Cardiac muscle cell (in vitro differentiated cells and primary cell): ENCODE results near the gene PPP1R12C. TPM values are rescaled to one million over a fixed set of nuclear protein-coding genes. Genes with fewer than 3 reads are reported as not detected.
"Not testable (repeated sequence)": the region's sequence is repeated elsewhere in the genome, so short reads cannot be mapped to it uniquely, and the experiment has no call there.

Experiments
- DNase-seq, 2 donors: peaks; one replicate each; pipeline versions ENCODE4 v3.0.0 to v3.0.0-alpha.2; 2010 to 2017; ENCODE audit warnings: low read depth in 1 of 2, low spot score in 1 of 2
- H3K27ac ChIP-seq: fragments of 200-600 bp; sonication (generic); 2 replicates; pipeline ENCODE4 v1.5.1; 2016
- H3K27me3 ChIP-seq: fragments of 200-600 bp; sonication (generic); 2 replicates; pipeline ENCODE4 v1.6.0; 2016; ENCODE audit warnings: control low read depth
- H3K36me3 ChIP-seq: fragments of 200-600 bp; sonication (generic); 2 replicates; pipeline ENCODE4 v1.5.1; 2016; ENCODE audit warnings: control low read depth
- H3K4me1 ChIP-seq: fragments of 200-600 bp; sonication (generic); 2 replicates; pipeline ENCODE4 v1.8.1; 2017; ENCODE audit warnings: low read depth, mild to moderate bottlenecking, mixed run types
- H3K4me3 ChIP-seq: fragments of 200-600 bp; sonication (generic); 2 replicates; pipeline ENCODE4 v1.5.1; 2016; ENCODE audit warnings: mild to moderate bottlenecking
- H3K9me3 ChIP-seq: fragments of 200-600 bp; sonication (generic); 2 replicates; pipeline ENCODE4 v1.5.1; 2017; ENCODE audit warnings: low read depth, mild to moderate bottlenecking, control low read depth
- CTCF ChIP-seq: IDR thresholded peaks from 2 replicates; pipeline ENCODE4 v1.5.1; 2012; ENCODE audit warnings: low read depth, mild to moderate bottlenecking, low read length
- polyA plus RNA-seq: library from polyadenylated mRNA; unstranded; fragments of >200 nt; fragmentation: Nextera tagmentation; extraction: Ambion mirVana; gene quantifications from 2 replicates; pipeline ENCODE4 v1.2.1, GENCODE V29; 2016
- total RNA-seq: library from RNA; depleted of rRNA; stranded (reverse); fragments of >200 nt; gene quantifications from 2 replicates; pipeline ENCODE4 v1.2.3, GENCODE V29; 2016

Gene PPP1R12C
- total and polyA plus RNA-seq, 2 experiments from 2014 or later: 38.0 to 107 TPM

- Histone ChIP-seq H3K27ac (no peak overlapping the region), H3K4me1 (peaks cover 21% of the 10 kb centered on the region), H3K9me3 (no peaks in the 10 kb centered on the region), H3K36me3 (no peaks in the 10 kb centered on the region), H3K4me3 (no peak overlapping the region), H3K27me3 (no peaks in the 10 kb centered on the region)
- no peak for DNase-seq
- TF ChIP-seq CTCF: no peak
These were observed 6.1 kb downstream of the PPP1R12C start for GRCh38 chr19:55111238-55111831.

GRCh38 chr19:55109527-55110291, 7.7 kb downstream of the PPP1R12C start:
- H3K4me1 ChIP-seq: peaks cover 8% of the 10 kb centered on the region
- H3K27me3 ChIP-seq: no peaks in the 10 kb centered on the region
- no peak for TF ChIP-seq CTCF
- H3K9me3 ChIP-seq: no peaks in the 10 kb centered on the region
- DNase-seq: no peak
- H3K4me3 ChIP-seq: no peak overlapping the region
- no peaks in the 10 kb centered on the region for H3K36me3 ChIP-seq
- H3K27ac ChIP-seq: no peak overlapping the region

- not testable (repeated sequence) for H3K27me3 ChIP-seq, H3K9me3 ChIP-seq, H3K27ac ChIP-seq, H3K4me1 ChIP-seq, H3K4me3 ChIP-seq, DNase-seq, H3K36me3 ChIP-seq
These were observed 10.2 kb downstream of the PPP1R12C start for GRCh38 chr19:55107252-55107651.

GRCh38 chr19:55106591-55106990, 10.8 kb downstream of the PPP1R12C start:
- no peak for DNase-seq
- peaks cover 3% of the 10 kb centered on the region for H3K36me3 ChIP-seq
- no peaks in the 10 kb centered on the region for H3K9me3 ChIP-seq
- TF ChIP-seq CTCF: no peak
- no peak overlapping the region for H3K27ac ChIP-seq
- no peaks in the 10 kb centered on the region for H3K4me1 ChIP-seq
- H3K27me3 ChIP-seq: no peaks in the 10 kb centered on the region
- H3K4me3 ChIP-seq: no peak overlapping the region

- Histone ChIP-seq H3K4me3 (no peak overlapping the region), H3K36me3 (peaks cover 3% of the 10 kb centered on the region), H3K4me1 (peaks cover under 1% of the 10 kb centered on the region), H3K9me3 (no peaks in the 10 kb centered on the region), H3K27ac (no peak overlapping the region), H3K27me3 (no peaks in the 10 kb centered on the region)
- DNase-seq: no peak
- no peak for TF ChIP-seq CTCF
These were observed 12.2 kb downstream of the PPP1R12C start for GRCh38 chr19:55105237-55105636.

- no peaks in the 10 kb centered on the region for H3K27me3 ChIP-seq
- H3K4me3 ChIP-seq: no peak overlapping the region
- no peak overlapping the region for H3K27ac ChIP-seq
- no peak for TF ChIP-seq CTCF
- DNase-seq: no peak
- peaks cover 5% of the 10 kb centered on the region for H3K4me1 ChIP-seq
- H3K36me3 ChIP-seq: peaks cover 3% of the 10 kb centered on the region
- no peaks in the 10 kb centered on the region for H3K9me3 ChIP-seq
These were observed 14.2 kb downstream of the PPP1R12C start for GRCh38 chr19:55103190-55103589.
